Right kidney (tissue), 1 donor: ENCODE data around the gene TRPM6.
"Not testable (repeated sequence)": the region's sequence is repeated elsewhere in the genome, so short reads cannot be mapped to it uniquely, and the experiment has no call there.

Experiments used
- DNase-seq: peaks from one replicate; pipeline ENCODE4 v3.0.0-alpha.2; 2016

TRPM6 gene

GRCh38 chr9:74856989-74857388 is 30.7 kb downstream of the TRPM6 start:
- DNase-seq, result no peak

- DNase-seq, result no peak
Measured at GRCh38 chr9:74855072-74855471, 32.6 kb downstream of the TRPM6 start.

DNA sequence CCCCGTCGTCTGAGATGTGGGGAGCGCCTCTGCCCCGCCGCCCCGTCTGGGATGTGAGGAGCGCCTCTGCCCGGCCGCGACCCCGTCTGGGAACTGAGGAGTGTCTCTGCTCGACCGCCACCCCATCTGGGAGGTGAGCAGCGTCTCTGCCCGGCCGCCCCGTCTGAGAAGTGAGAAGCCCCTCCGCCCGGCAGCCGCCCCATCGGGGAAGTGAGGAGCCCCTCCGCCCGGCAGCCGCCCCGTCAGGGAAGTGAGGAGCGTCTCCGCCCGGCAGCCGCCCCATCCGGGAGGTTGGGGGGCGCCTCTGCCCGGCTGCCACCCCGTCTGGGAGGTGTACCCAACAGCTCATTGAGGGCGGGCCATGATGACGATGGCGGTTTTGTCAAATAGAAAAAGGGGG is 34.7 kb downstream of the TRPM6 start:
- DNase-seq, result not testable (repeated sequence)

DNA sequence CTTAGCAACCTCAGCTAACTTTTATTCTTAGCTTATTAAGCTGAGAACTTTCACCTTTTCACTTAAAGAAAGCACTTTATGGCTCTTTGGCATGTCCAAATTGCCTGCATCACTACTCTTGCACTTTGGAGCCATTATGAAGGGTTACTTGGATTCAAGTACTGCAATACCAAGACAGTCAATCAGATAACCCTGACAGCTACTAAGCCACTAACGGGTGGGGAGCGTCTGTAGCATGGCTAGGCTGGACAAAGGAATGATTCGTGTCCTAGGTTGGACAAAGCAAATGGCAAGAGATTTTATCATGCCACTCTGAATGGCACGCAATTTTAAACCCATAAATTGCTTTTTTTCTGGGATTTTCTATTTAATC is 39.6 kb downstream of the TRPM6 start:
- no peak for DNase-seq

DNA sequence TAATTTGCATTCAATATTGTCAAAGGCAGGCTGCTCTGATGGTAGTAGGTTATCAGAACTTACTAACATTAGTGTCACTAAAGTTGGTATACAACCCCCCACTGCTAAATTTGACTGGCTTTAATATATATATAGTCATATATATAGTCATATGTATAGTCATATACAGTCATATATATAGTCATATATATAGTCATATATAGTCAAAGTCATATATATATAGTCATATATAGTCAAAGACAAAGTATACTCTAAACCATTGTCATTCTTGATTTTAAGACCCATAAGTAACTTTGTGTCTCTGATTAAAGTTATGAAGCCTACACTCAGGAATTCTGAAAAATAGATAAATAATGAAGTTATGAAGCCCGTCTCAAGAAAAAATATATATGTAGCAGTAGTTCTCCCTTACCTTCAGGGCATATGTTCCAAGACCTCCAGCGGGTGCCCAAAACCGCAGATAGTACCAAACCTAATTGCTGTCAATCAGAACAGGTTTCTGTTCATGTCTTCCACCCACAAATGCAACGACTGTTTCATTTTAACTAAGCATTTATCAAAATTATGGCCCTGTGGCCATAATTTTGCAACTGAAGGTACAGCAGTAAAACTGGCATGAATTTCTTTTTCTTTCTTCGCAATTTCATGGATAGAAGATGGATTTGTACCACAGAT is 40.1 kb downstream of the TRPM6 start:
- DNase-seq, result no peak

- DNase-seq, result no peak
Measured at GRCh38 chr9:74846766-74847165, 41.0 kb downstream of the TRPM6 start.

DNA sequence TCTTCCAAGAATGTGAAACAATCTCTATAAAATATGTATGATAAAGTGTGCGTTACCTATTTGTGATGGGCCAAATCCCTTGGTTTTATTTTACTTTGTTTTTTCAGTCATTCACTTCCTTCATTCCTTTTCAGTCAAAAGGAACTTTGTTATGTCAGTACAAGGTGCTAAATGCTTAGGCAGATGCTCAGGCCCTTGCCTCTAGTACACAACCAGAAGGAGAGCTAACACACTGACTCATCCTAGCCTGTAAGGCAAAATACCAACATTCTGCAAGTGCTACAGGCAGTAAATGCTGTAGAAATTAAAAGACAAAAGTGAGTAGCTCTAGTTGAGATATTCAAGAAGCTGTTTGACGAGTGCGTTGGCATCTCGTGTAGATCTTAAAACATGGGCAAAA is 49.4 kb downstream of the TRPM6 start:
- no peak for DNase-seq

GRCh38 chr9:74824654-74825053 is 63.1 kb downstream of the TRPM6 start:
- no peak for DNase-seq

DNA sequence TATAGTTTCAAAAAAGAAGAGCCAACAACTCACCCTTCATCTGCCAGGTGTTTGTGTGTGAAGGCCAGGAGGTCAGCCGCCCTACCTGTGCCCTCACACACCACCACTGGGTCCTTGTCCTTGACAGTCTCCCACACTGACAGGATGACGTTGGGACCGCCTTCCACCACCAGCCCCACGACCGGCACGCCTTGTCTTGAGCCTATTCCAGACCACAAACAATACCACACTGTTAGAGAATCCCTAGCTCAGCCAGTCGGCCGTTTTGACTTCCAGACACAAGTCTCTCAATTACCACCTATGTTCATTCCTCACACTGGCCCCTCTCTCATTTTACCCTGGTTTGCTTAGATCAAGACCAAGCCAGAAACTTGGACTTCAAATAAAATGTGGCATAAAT is 66.1 kb downstream of the TRPM6 start:
- DNase-seq, result no peak

DNA sequence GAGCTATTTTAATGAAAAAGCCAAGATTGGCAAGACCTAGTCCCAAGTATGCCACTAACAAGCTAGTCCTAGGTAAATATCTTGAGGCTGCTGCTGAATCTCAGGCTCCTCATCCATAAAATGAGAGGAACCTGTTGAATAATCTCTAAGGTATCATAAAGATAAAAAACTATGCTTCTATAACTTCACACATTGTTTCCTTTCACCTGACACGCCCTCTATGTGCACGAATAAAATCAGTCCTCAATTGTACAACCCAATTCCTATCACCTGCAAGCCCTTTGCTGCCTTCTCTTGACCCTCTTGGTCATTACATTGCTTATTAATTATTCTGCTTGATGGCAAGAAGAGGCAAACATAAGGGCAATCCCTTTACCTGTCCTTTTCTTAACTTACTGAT is 69.9 kb downstream of the TRPM6 start:
- no peak for DNase-seq

DNA sequence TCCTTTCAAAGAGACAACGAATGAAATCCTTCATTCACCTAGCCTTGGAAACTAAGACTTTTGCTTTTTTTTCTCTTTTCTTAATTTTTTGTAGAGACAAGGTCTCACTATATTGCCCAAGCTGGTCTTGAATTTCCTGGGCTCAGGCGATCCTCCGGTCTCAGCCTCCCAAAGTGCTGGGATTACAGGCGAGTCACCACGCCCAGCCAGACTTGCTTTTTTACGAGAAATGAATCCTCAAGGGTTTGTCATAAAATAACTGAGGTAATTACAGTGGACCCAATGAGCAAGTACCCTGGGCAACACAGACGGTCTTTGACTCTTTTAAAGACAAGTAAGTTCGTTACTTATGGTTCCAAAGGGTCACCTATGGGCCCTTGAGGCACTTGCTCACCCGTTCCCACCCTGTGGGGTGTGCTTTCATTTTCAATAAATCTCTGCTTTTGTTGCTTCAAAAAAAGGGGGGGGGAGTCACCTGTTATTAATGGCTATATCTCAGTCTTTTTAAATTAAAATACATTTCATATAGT is 70.4 kb downstream of the TRPM6 start:
- no peak for DNase-seq

GRCh38 chr9:74810200-74810599 is 77.5 kb downstream of the TRPM6 start:
- no peak for DNase-seq

DNA sequence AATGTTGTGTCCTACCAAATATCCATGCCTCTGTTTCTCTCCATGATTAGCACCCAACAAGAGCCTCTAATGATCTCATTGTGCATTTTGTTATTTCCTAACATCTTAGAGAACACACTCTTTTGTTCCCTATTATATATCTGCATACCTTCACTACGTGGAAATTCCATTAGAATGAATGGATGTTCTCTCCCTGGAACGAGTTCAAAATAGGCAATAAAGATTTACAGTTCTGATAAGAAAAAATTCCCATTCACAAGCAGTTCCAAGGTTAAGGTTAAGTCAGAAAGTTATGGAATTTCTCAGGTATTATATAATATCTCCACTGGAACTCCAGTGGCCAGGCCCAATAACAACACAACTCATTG is 83.7 kb downstream of the TRPM6 start:
- DNase-seq, result no peak

DNA sequence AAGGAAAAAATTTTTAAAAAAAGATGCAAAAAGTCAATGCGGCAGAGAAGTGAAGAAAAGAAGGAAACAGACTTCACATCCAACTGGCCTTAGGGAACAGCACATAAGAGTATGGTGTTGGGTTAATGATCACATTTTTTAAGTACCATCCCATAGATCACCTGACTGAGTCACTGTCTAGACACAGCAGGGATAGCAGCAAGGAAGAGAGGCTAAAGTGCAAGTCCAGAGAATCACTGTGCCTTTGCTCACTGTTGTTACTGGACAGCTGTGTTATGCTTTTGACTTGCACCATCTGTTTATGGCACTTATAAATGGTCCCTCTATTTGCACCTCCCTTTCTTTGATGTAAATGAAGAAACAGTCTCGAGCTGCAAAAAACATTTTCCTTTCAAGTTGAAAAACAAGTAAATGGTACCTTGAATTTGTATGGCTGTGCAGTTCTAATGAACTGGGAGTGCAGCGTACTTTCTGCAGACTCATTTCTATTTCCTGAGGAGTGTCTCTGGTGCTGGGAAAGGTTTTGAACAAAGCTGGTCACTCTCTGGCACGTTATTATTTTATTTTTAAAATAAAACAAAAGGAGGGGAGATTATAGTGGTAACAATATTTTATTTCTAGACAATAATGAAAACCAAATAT is 84.2 kb downstream of the TRPM6 start:
- DNase-seq, result no peak

GRCh38 chr9:74800226-74800625 is 87.5 kb downstream of the TRPM6 start:
- DNase-seq, result no peak

- no peak for DNase-seq
Measured at GRCh38 chr9:74795803-74796202, 91.9 kb downstream of the TRPM6 start.

DNA sequence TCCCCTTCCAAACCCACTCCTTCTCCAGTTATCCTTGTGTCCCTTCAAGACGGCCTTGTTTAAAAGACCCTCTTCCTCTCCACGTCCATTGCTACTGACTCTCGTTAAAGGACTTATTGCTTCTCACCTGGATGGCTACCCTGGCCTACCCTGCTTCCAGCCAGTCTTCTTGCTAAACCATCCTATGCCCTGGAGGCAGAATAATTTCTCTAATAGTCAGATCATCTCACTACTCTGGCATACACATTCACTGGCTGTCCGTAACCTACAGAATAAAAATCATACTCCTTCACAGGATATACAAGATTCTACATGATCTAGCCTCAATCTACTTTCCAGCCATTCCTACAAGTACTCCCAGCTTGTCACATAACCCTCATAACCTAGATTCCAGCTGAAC is 92.6 kb downstream of the TRPM6 start:
- DNase-seq, result no peak

DNA sequence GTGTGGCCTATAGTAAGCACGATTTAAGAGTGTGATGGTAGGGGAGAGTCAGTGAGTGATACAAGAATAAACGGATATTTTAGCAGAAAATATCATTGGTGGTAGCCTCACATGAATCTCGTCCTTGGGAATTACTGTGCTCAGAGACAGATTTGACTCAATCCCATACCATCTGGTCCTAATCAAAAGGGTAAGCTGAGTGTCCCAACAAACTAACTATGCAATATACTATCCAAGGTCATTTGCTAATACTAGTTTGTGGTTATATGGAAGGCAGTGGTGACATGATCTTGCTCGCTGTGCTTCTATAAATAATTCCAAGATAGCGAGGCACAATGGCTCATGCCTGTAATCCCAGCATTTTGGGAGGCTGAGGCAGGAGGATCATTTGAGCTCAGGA is 103.2 kb downstream of the TRPM6 start:
- no peak for DNase-seq

DNA sequence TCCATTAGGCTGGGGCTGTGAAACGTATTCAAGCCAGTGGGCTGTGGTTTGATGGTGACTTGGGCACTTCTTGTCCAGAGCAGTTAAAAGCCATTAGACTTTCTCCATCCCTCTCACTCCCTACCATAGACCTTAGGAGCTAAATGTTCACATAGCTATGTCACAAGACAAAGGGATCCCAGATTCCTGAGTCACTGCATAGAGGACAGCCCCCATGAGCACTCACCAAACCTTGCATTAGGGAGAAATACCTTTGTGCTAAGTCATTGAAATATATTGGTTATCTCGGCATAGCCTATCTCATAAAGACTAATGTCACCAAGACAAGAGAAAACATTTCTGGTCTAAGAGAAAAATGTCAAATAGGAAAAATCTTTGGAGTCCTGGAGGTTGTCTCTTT is 104.3 kb downstream of the TRPM6 start:
- DNase-seq, result no peak

DNA sequence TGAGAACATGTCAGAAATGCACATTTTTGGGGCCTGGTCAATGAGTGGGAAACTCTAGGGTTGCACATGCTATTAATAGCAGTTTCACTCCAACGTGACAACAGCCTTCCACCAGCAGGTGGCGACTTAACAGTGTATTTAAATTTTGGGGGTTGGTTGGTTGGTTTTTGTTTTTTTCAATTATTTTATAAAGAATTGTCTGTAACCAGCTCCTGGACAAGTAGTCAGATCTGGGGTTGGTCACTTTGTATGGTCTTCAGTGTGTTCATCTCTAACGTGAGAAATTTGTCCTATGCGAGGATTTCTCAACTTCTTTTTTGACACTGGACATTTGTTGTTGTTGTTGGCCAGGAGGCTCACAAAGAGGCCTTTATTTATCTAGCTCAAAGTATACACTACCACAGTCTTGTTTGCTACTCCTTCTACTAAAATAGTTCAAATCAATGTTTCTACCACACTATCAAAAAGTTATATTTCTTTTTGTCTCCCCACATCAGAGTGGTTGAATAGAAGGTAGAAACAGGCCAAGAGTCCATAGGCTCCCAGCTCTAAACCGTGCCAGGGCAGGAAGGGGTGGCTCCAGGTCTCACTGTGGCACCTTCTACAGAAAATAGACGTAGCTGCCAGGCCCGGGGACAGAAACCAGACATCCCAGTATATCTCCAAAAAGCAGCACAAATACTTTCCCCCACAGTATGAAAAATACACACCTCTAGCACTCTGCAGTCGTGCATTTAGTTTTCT is 110.4 kb downstream of the TRPM6 start:
- DNase-seq, result peak; percentile 41

- DNase-seq, result no peak
Measured at GRCh38 chr9:74775396-74775795, 112.3 kb downstream of the TRPM6 start.

DNA sequence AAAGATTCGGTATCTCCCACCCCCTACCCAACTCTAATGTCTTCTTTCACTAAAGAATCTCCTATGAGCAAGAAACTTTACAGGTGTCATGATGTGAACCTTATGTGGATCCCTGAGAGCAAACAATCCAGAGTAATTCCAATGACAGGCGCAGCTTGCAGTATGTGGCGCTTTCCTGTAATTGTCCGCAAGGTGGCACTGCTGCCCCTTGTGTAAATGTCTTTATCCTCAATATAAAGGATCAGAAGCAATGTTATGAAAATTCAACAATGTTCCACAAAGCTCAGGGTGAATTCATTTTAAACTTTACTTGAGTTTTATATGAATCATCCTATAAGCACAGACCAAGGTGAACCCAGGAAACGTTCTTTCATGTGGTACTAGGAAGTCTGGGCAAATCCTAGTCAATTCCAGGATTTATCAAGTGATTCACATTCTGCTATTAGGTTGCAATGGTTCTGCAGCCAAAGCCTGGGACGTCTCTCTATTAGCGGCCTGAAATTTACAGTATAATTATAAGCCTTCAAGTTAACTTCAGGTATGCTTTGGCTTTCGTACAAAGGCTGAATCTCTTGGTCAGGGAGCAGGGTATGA is 113.7 kb downstream of the TRPM6 start:
- DNase-seq, result peak; percentile 34

DNA sequence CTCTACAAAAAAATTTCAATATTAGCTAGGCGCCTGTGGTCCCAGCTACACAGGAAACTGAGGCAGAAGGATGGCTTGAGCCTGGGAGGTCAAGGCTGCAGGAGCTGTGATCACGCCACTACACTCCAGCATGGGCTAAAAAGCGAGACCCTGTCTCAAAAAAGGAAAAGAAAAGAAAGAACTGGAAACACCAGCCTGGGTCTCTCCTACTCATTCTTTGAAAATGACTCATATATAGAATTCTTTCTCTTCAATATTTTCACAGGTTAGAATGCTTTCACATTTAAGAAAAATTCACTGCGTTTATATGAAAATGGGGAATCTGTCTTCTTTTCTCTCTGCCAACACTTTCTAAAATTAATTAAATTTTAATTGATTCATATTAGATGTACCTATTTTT is 115.6 kb downstream of the TRPM6 start:
- no peak for DNase-seq
